ENCODE measurements around the gene FBN1.

The FBN1 gene

GRCh38 chr15:48397841-48398240, 247.7 kb downstream of the FBN1 start:
- DNase-seq (ENCODE audit: low read depth in 2 of 2): no peak

- DNase-seq (ENCODE audit: low read depth in 2 of 2): no peak
These were observed 249.5 kb downstream of the FBN1 start for GRCh38 chr15:48396020-48396419.

GRCh38 chr15:48395521-48396011, 249.9 kb downstream of the FBN1 start:
- DNase-seq (ENCODE audit: low read depth in 2 of 2): no peak

GRCh38 chr15:48394970-48395369, 250.5 kb downstream of the FBN1 start:
- no peak for DNase-seq (ENCODE audit: low read depth in 2 of 2)

- no peak for DNase-seq (ENCODE audit: low read depth in 2 of 2)
These were observed 251.6 kb downstream of the FBN1 start for GRCh38 chr15:48393645-48394506.

GRCh38 chr15:48392356-48392755, 253.2 kb downstream of the FBN1 start:
- no peak for DNase-seq (ENCODE audit: low read depth in 2 of 2)

GRCh38 chr15:48391950-48392349, 253.6 kb downstream of the FBN1 start:
- DNase-seq (ENCODE audit: low read depth in 2 of 2): no peak

GRCh38 chr15:48389691-48390143, 255.8 kb downstream of the FBN1 start:
- no peak for DNase-seq (ENCODE audit: low read depth in 2 of 2)

GRCh38 chr15:48388910-48389309, 256.6 kb downstream of the FBN1 start:
- DNase-seq (ENCODE audit: low read depth in 2 of 2): no peak

- no peak for DNase-seq (ENCODE audit: low read depth in 2 of 2)
These were observed 257.3 kb downstream of the FBN1 start for GRCh38 chr15:48388016-48388851.

GRCh38 chr15:48385031-48385830, 260.3 kb downstream of the FBN1 start:
- DNase-seq (ENCODE audit: low read depth in 2 of 2): no peak

- DNase-seq (ENCODE audit: low read depth in 2 of 2): no peak
These were observed 260.9 kb downstream of the FBN1 start for GRCh38 chr15:48384616-48385015.

- DNase-seq (ENCODE audit: low read depth in 2 of 2): no peak
These were observed 262.5 kb downstream of the FBN1 start for GRCh38 chr15:48383031-48383430.

- DNase-seq (ENCODE audit: low read depth in 2 of 2): no peak
These were observed 263.6 kb downstream of the FBN1 start for GRCh38 chr15:48381861-48382260.

GRCh38 chr15:48380198-48380597, 265.3 kb downstream of the FBN1 start:
- DNase-seq (ENCODE audit: low read depth in 2 of 2): no peak

- DNase-seq (ENCODE audit: low read depth in 2 of 2): no peak
These were observed 269.7 kb downstream of the FBN1 start for GRCh38 chr15:48375767-48376166.

- no peak for DNase-seq (ENCODE audit: low read depth in 2 of 2)
These were observed 271.0 kb downstream of the FBN1 start for GRCh38 chr15:48374472-48374871.

GRCh38 chr15:48373821-48374451, 271.6 kb downstream of the FBN1 start:
- no peak for DNase-seq (ENCODE audit: low read depth in 2 of 2)

- no peak for DNase-seq (ENCODE audit: low read depth in 2 of 2)
These were observed 273.5 kb downstream of the FBN1 start for GRCh38 chr15:48371961-48372360.

GRCh38 chr15:48371550-48371949, 274.0 kb downstream of the FBN1 start:
- DNase-seq (ENCODE audit: low read depth in 2 of 2): no peak

GRCh38 chr15:48370460-48370859, 275.0 kb downstream of the FBN1 start:
- DNase-seq (ENCODE audit: low read depth in 2 of 2): no peak

All from activated CD4-positive, alpha-beta T cell treated with anti-CD3 and anti-CD28 coated beads for 24 hours (primary cell).